HepG2 (cell line): ENCODE measurements around the gene TPI1. TPM values are rescaled to one million over a fixed set of nuclear protein-coding genes. Genes with fewer than 3 reads are reported as not detected.

Experiments
- CBX1 ChIP-seq: IDR thresholded peaks from one replicate; pipeline ENCODE4 v1.6.1; 2016; ENCODE audit warnings: antibody characterized with exemption, low read depth
- DNMT1 ChIP-seq: sonication (generic); formaldehyde crosslinking; IDR thresholded peaks from 2 replicates; pipeline ENCODE4 v1.5.1; 2020; ENCODE audit warnings: mild to moderate bottlenecking, missing genetic modification reagents
- GPN1 ChIP-seq: sonication (generic); formaldehyde crosslinking; IDR thresholded peaks from 2 replicates; pipeline ENCODE4 v1.5.1; 2020; ENCODE audit warnings: missing genetic modification reagents, borderline replicate concordance
- HCFC1 ChIP-seq: fragments of 150-350 bp; IDR thresholded peaks from 2 replicates; pipeline ENCODE4 v1.6.1; 2014; ENCODE audit warnings: low read depth, low read length
- HES4 ChIP-seq: sonication (generic); formaldehyde crosslinking; IDR thresholded peaks from 2 replicates; pipeline ENCODE4 v1.9.0; 2021; ENCODE audit warnings: mild to moderate bottlenecking, missing genetic modification reagents, borderline replicate concordance
- HNRNPL ChIP-seq: fragments of 200-400 bp; formaldehyde crosslinking; IDR thresholded peaks from 2 replicates; pipeline ENCODE4 v1.6.1; 2017; ENCODE audit warnings: mild to moderate bottlenecking, low read depth, low read length
- IKZF1 ChIP-seq: fragments of 450-650 bp; IDR thresholded peaks from 2 replicates; pipeline ENCODE4 v1.7.1; 2016
- KDM4B ChIP-seq: sonication (generic); formaldehyde crosslinking; IDR thresholded peaks from 2 replicates; pipeline ENCODE4 v1.4.0; 2020; ENCODE audit warnings: missing genetic modification reagents
- MAFK ChIP-seq, 2 experiments: IDR thresholded peaks in 1 of 2; conservative IDR thresholded peaks in 1 of 2; 2 replicates each; pipeline ENCODE4 v1.6.1; 2011; ENCODE audit warnings: improper control_type of control experiment in 2 of 2, low read length in 2 of 2
- RAD21 ChIP-seq: fragments of 450-650 bp; formaldehyde crosslinking; IDR thresholded peaks from 2 replicates; pipeline ENCODE4 v1.5.0; 2020; ENCODE audit warnings: mild to moderate bottlenecking
- SNAPC2 ChIP-seq: sonication (generic); formaldehyde crosslinking; IDR thresholded peaks from 2 replicates; pipeline ENCODE4 v1.8.1; 2022; ENCODE audit warnings: mild to moderate bottlenecking, missing genetic modification reagents
- SRSF1 ChIP-seq: fragments of 200-400 bp; formaldehyde crosslinking; optimal IDR thresholded peaks from 2 replicates; pipeline ENCODE3; 2017; ENCODE audit warnings: mild to moderate bottlenecking, low read depth, low read length, moderate library complexity
- STAG1 ChIP-seq: sonication (generic); formaldehyde crosslinking; IDR thresholded peaks from 2 replicates; pipeline ENCODE4 v1.4.0; 2020; ENCODE audit warnings: missing genetic modification reagents
- TAF15 ChIP-seq: fragments of 200-400 bp; formaldehyde crosslinking; IDR thresholded peaks from one replicate; pipeline ENCODE4 v1.6.1; 2018; ENCODE audit warnings: mild to moderate bottlenecking, low read depth, low read length; ENCODE audit not compliant: poor library complexity, severe bottlenecking
- TCF12 ChIP-seq, 2 experiments: fragments of 450-650 bp in 1 of 2; sonication (generic) in 1 of 2; formaldehyde crosslinking in 1 of 2; IDR thresholded peaks; 2 replicates each; pipeline versions ENCODE4 v1.6.1 to v1.8.0; 2017 to 2022; ENCODE audit warnings: antibody characterized with exemption in 1 of 2, mild to moderate bottlenecking in 1 of 2, missing genetic modification reagents in 1 of 2, moderate library complexity in 1 of 2
- TCF7L2 ChIP-seq: IDR thresholded peaks from 2 replicates; pipeline ENCODE4 v1.6.1; 2011; ENCODE audit warnings: mild to moderate bottlenecking, low read depth, low read length, moderate library complexity
- ZFX ChIP-seq: sonication (generic); formaldehyde crosslinking; IDR thresholded peaks from 2 replicates; pipeline ENCODE4 v1.4.0; 2020; ENCODE audit warnings: mild to moderate bottlenecking, low read depth, missing genetic modification reagents, moderate library complexity
- ZGPAT ChIP-seq: IDR thresholded peaks from 2 replicates; pipeline ENCODE4 v1.6.1; 2016; ENCODE audit warnings: mild to moderate bottlenecking
- ZNF503 ChIP-seq: sonication (generic); formaldehyde crosslinking; IDR thresholded peaks from 2 replicates; pipeline ENCODE4 v1.4.0; 2020; ENCODE audit warnings: missing genetic modification reagents
- ZNF556 ChIP-seq: sonication (generic); formaldehyde crosslinking; IDR thresholded peaks from 2 replicates; pipeline ENCODE4 v1.4.0; 2020; ENCODE audit warnings: mild to moderate bottlenecking, missing genetic modification reagents, borderline replicate concordance
- ZNF746 ChIP-seq: sonication (generic); formaldehyde crosslinking; IDR thresholded peaks from 2 replicates; pipeline ENCODE4 v1.8.0; 2022; ENCODE audit warnings: mild to moderate bottlenecking, missing genetic modification reagents
- polyA plus RNA-seq, 8 experiments: library from polyadenylated mRNA; depleted of rRNA in 3 of 8; stranded (reverse) in 7 of 8; unstranded in 1 of 8; fragments of >200 nt; fragmentation: Illumina TruSeq in 4 of 8; extraction: Trizol in 4 of 8; gene quantifications; 2 replicates each; pipeline versions ENCODE4 v1.2.1 to v1.2.3, GENCODE V29; 2011 to 2016; ENCODE audit warnings: low read depth in 4 of 8, missing spikeins in 1 of 8, mixed read lengths in 1 of 8; ENCODE audit not compliant: insufficient read depth in 1 of 8
- total RNA-seq, 5 experiments: library from RNA; depleted of rRNA; stranded (reverse); fragments of >200 nt; fragmentation: Illumina TruSeq; extraction: Trizol; gene quantifications; 2 replicates each; pipeline ENCODE4 v1.2.3, GENCODE V29; 2016; ENCODE audit warnings: low read depth in 1 of 5
- TF ChIP-seq, protein P1 (sequence below): sonication (generic); formaldehyde crosslinking; IDR thresholded peaks from 2 replicates; pipeline ENCODE4 v1.4.0; 2020; ENCODE audit warnings: missing genetic modification reagents
- TF ChIP-seq, protein P2 (sequence below): sonication (generic); formaldehyde crosslinking; IDR thresholded peaks from 2 replicates; pipeline ENCODE4 v1.4.0; 2020; ENCODE audit warnings: missing genetic modification reagents, borderline replicate concordance

The TPI1 gene
- total and polyA plus RNA-seq, 2 of the 13 experiments (the other 11 are each of a cell fraction or from before 2014, with no cell fraction given): 945 to 2,535 TPM

DNA sequence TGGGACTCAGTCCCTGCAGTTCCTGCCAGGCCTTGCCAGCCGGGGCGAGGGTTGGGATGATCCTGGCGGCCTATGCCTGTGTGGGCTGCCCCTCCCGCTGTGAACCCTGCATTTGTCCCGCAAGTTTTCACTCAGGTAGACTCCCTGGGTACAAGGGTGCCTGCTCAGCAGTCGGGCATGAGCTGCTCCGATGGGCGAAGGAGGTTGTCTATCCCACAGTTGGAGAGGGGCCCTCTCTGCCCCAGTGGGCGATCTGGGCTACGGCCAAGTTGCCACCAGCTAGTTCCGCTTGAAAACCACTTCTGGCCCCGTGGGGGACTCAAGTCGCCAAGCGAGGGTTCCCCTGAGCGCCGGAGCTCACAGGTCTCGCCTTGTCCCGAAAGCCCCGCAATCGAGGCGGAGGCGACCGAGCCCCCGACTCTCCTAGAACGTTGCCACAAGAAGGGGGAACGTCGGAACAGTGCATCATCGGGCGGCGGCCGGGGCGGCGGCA, 365 bp upstream of the TPI1 start (continued):
- TF ChIP-seq ZNF503 (CRISPR knock-in tag) (no peak), TCF12 (IDR thresholded peaks at IDR 0.05) (no peak), TCF12 (CRISPR knock-in tag; IDR thresholded peaks at IDR 0.05) (no peak), HNRNPL (peak; percentile 58; the same call in 1 of the 2 replicates), CBX1 (no peak), HCFC1 (no peak), DNMT1 (CRISPR knock-in tag) (no peak), ZGPAT (peak; percentile 1; the same call in 1 of the 2 replicates), KDM4B (no peak), ZNF746 (CRISPR knock-in tag) (0 out of 2 replicates have a peak, but pooled peaks have one; percentile 16), RAD21 (no peak), MAFK (conservative IDR thresholded peaks at IDR 0.05 in 1 of 2, IDR thresholded peaks at IDR 0.05 in 1 of 2; ENCODE audit: low read length in 2 of 2) (no peak), ZNF556 (CRISPR knock-in tag) (0 out of 2 replicates have a peak, but pooled peaks have one; percentile 15), IKZF1 (no peak), STAG1 (CRISPR knock-in tag) (no peak), ZFX (CRISPR knock-in tag) (peak; percentile 41; the same call in 1 of the 2 replicates), SRSF1 (no peak), SNAPC2 (CRISPR knock-in tag) (no peak), TCF7L2 (no peak), HES4 (CRISPR knock-in tag) (no peak), GPN1 (no peak), TAF15 (no peak)
- TF ChIP-seq, protein P1, sequence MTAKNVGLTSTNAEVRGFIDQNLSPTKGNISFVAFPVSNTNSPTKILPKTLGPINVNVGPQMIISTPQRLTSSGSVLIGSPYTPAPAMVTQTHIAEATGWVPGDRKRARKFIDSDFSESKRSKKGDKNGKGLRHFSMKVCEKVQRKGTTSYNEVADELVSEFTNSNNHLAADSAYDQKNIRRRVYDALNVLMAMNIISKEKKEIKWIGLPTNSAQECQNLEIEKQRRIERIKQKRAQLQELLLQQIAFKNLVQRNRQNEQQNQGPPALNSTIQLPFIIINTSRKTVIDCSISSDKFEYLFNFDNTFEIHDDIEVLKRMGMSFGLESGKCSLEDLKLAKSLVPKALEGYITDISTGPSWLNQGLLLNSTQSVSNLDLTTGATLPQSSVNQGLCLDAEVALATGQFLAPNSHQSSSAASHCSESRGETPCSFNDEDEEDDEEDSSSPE (CRISPR knock-in tag): no peak
- TF ChIP-seq, protein P2, sequence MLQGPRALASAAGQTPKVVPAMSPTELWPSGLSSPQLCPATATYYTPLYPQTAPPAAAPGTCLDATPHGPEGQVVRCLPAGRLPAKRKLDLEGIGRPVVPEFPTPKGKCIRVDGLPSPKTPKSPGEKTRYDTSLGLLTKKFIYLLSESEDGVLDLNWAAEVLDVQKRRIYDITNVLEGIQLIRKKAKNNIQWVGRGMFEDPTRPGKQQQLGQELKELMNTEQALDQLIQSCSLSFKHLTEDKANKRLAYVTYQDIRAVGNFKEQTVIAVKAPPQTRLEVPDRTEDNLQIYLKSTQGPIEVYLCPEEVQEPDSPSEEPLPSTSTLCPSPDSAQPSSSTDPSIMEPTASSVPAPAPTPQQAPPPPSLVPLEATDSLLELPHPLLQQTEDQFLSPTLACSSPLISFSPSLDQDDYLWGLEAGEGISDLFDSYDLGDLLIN (CRISPR knock-in tag): no peak
